ENCODE measurements around the gene C16orf78. TPM values are rescaled to one million over a fixed set of nuclear protein-coding genes. Genes with fewer than 3 reads are reported as not detected.

Gene C16orf78
- polyA plus RNA-seq, 4 donors: not detected

DNA sequence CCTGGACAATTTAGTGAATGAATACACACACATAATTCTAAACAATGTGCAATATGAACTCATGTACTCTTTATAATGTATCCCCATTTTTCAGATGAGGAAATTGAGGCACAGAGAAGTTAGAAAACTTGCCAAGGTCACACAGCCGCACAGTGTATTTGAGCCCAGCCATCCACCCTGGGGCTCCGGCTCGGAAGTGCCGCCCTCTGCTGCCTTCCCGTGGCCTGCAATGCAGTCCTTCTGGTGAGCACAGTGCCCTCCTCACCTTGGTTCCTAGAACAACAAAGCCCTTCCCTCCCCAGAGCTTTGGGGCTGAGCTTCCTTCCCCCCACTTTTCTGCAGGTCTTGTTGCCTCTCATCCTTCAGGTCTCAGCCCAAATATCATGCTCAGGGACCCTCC lies 63.7 kb downstream of the C16orf78 start:
- FAIRE-seq: no peak
- 66 to 79% (median 79%) methylated on average over 5 of the region's 5 CpGs for WGBS, 3 donors

DNA sequence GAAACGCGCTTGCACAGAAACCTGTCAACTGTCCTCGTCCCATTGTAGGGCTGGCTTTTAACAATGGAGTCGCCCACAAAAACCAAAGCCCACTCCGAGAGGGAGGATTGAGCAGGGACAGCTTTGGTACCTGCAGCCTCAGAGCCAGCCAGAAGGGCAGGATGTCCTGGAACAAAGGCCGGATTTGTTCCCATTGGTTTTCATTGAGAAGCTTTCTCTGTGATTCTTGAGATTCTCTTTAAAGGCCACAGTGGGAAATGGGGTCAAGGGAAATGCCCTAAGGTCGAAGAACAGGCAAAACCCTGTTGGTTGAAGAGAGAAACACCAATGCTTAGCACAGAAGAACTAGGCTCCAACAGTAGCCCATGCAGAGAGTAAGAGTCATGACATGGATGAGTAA lies 65.4 kb downstream of the C16orf78 start:
- H3K27ac ChIP-seq (ENCODE audit: low read depth in 1 of 3, low read length in 2 of 3): no peak overlapping the region
- H3K36me3 ChIP-seq (ENCODE audit: control insufficient read depth in 3 of 3, insufficient read depth in 2 of 3, low read depth in 1 of 3, low read length in 3 of 3): no peaks in the 10 kb centered on the region
- FAIRE-seq: no peak
- H3K4me3 ChIP-seq (ENCODE audit: low read depth in 1 of 3, low read length in 3 of 3): no peak overlapping the region
- H3K27me3 ChIP-seq (ENCODE audit: control insufficient read depth in 3 of 3, insufficient read depth in 3 of 3, low read length in 3 of 3): peaks cover 0 to 2% (median 2%) of the 10 kb centered on the region in 3 donors
- H3K9me3 ChIP-seq (ENCODE audit: control insufficient read depth in 2 of 2, insufficient read depth in 1 of 2, low read depth in 1 of 2, low read length in 1 of 2): no peaks in the 10 kb centered on the region
- H3K4me1 ChIP-seq (ENCODE audit: control insufficient read depth in 3 of 3, insufficient read depth in 2 of 3, low read depth in 1 of 3, low read length in 2 of 3): no peaks in the 10 kb centered on the region
- WGBS, 3 donors: 77 to 84% (median 82%) methylated on average over 7 of the region's 7 CpGs
- no peak for DNase-seq

More for the DNA sequence above, 63.7 kb downstream of the C16orf78 start:
- no peaks in the 10 kb centered on the region for H3K36me3 ChIP-seq (ENCODE audit: control insufficient read depth in 3 of 3, insufficient read depth in 2 of 3, low read depth in 1 of 3, low read length in 3 of 3)
- DNase-seq: no peak
- no peaks in the 10 kb centered on the region for H3K4me1 ChIP-seq (ENCODE audit: control insufficient read depth in 3 of 3, insufficient read depth in 2 of 3, low read depth in 1 of 3, low read length in 2 of 3)
- peaks cover 0 to 2% (median 0%) of the 10 kb centered on the region in 3 donors for H3K27me3 ChIP-seq (ENCODE audit: control insufficient read depth in 3 of 3, insufficient read depth in 3 of 3, low read length in 3 of 3)
- no peak overlapping the region for H3K4me3 ChIP-seq (ENCODE audit: low read depth in 1 of 3, low read length in 3 of 3)
- no peaks in the 10 kb centered on the region for H3K9me3 ChIP-seq (ENCODE audit: control insufficient read depth in 2 of 2, insufficient read depth in 1 of 2, low read depth in 1 of 2, low read length in 1 of 2)
- H3K27ac ChIP-seq (ENCODE audit: low read depth in 1 of 3, low read length in 2 of 3): no peak overlapping the region

DNA sequence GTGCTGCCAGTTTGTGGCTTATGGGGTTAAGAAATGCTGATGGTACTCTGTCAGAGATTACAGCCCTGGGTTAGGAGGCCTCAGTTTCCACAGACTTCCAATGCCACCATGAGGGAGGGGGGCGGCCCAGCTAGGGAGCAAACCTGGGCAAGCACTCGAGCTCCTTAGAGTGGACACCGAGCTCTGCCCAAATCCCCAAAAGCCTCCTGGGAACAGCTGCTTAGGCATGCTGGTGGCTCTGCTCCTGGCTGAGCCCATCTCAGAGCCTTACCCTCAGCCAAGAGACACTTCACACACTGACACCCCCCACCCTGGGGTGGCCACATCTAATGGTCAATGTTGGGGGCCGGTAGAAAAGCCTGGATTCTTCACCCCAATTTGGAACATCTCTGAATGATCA lies 66.1 kb downstream of the C16orf78 start:
- Histone ChIP-seq H3K4me1 (ENCODE audit: control insufficient read depth in 3 of 3, insufficient read depth in 2 of 3, low read depth in 1 of 3, low read length in 2 of 3) (no peaks in the 10 kb centered on the region), H3K36me3 (ENCODE audit: control insufficient read depth in 3 of 3, insufficient read depth in 2 of 3, low read depth in 1 of 3, low read length in 3 of 3) (no peaks in the 10 kb centered on the region), H3K4me3 (ENCODE audit: low read depth in 1 of 3, low read length in 3 of 3) (no peak overlapping the region), H3K9me3 (ENCODE audit: control insufficient read depth in 2 of 2, insufficient read depth in 1 of 2, low read depth in 1 of 2, low read length in 1 of 2) (no peaks in the 10 kb centered on the region), H3K27me3 (ENCODE audit: control insufficient read depth in 3 of 3, insufficient read depth in 3 of 3, low read length in 3 of 3) (peaks cover 0 to 2% (median 2%) of the 10 kb centered on the region in 3 donors), H3K27ac (ENCODE audit: low read depth in 1 of 3, low read length in 2 of 3) (no peak overlapping the region)
- no peak for DNase-seq
- WGBS, 3 donors: 85 to 91% (median 89%) methylated on average over 4 of the region's 4 CpGs
- FAIRE-seq: no peak

DNA sequence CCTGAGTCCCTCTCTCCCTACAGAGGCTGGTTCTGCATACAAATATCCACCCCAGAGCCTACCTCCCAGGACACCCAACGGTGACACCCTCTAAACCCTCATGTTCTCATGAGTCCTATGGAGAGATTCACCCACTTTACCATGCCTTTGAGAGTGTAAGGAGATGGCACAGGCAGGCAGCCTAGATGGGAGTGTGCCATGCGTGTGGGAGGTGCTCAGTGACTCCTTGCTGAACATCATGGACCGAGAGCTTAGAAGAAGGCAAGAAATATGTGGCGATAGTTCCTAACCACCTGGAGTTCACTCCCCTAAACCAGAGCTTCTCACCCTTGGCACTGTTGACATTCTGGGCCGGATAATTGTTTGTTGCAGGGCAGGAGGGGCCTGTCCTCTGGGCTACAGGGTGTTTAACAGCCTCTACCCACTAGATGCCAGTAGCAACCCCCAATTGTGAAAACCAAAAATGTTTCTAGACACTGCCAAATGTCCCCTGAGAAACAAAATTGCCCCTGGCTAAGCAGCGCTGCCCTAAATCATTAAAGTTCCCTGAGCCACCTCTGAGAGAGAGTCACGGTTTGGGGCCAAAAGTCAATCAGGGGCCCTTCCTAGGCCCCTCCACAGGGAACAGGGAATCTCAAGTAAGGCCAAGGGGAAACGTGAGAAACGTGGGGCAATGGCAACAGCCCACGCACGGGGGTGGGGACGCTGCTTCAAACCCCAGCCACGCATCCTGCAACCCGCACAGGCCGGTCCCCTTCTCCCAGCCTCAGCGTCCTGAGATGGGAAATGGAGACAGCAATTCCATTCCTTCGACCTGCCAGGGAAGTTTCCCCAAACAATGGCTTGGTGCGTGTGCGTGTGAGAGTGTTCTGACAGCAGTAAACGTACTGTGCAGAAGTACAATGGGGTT lies 66.8 kb downstream of the C16orf78 start:
- no peak for FAIRE-seq
- no peak overlapping the region for H3K4me3 ChIP-seq (ENCODE audit: low read depth in 1 of 3, low read length in 3 of 3)
- 70 to 75% (median 75%) methylated on average over 17 to 20 of the region's 20 CpGs for WGBS, 3 donors
- no peak overlapping the region for H3K27ac ChIP-seq (ENCODE audit: low read depth in 1 of 3, low read length in 2 of 3)
- no peaks in the 10 kb centered on the region for H3K36me3 ChIP-seq (ENCODE audit: control insufficient read depth in 3 of 3, insufficient read depth in 2 of 3, low read depth in 1 of 3, low read length in 3 of 3)
- H3K4me1 ChIP-seq (ENCODE audit: control insufficient read depth in 3 of 3, insufficient read depth in 2 of 3, low read depth in 1 of 3, low read length in 2 of 3): no peaks in the 10 kb centered on the region
- peaks cover 0 to 2% (median 2%) of the 10 kb centered on the region in 3 donors for H3K27me3 ChIP-seq (ENCODE audit: control insufficient read depth in 3 of 3, insufficient read depth in 3 of 3, low read length in 3 of 3)
- no peak for DNase-seq
- H3K9me3 ChIP-seq (ENCODE audit: control insufficient read depth in 2 of 2, insufficient read depth in 1 of 2, low read depth in 1 of 2, low read length in 1 of 2): no peaks in the 10 kb centered on the region

DNA sequence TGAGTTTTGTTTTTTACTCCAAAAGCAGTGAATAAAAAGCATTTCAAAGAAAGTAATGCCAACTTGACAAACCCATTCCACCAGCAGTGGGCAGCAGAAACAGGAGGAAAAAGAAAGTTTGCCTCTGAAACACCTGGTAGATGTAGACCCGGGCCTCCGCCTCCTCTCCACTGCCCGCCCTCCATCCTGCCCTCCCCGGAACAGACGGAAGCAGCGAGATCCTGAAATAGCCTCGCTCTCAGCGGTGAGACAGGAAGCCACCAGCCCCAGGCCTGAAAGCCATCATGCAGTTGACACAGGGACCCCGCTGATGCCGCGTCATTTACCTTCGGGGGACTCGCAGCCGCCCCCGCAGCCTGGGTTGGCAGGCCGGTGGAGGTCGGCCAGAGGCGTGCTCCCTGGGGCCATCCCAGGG lies 67.8 kb downstream of the C16orf78 start:
- Histone ChIP-seq H3K27ac (ENCODE audit: low read depth in 1 of 3, low read length in 2 of 3) (peak overlapping the region in 1 of 3 donors; percentile 69), H3K36me3 (ENCODE audit: control insufficient read depth in 3 of 3, insufficient read depth in 2 of 3, low read depth in 1 of 3, low read length in 3 of 3) (no peaks in the 10 kb centered on the region), H3K27me3 (ENCODE audit: control insufficient read depth in 3 of 3, insufficient read depth in 3 of 3, low read length in 3 of 3) (peaks cover 0 to 2% (median 2%) of the 10 kb centered on the region in 3 donors), H3K4me1 (ENCODE audit: control insufficient read depth in 3 of 3, insufficient read depth in 2 of 3, low read depth in 1 of 3, low read length in 2 of 3) (no peaks in the 10 kb centered on the region), H3K4me3 (ENCODE audit: low read depth in 1 of 3, low read length in 3 of 3) (no peak overlapping the region), H3K9me3 (ENCODE audit: control insufficient read depth in 2 of 2, insufficient read depth in 1 of 2, low read depth in 1 of 2, low read length in 1 of 2) (no peaks in the 10 kb centered on the region)
- DNase-seq: peak; percentile 44 to 54
- FAIRE-seq: no peak
- WGBS, 3 donors: 22 to 57% (median 51%) methylated on average over 18 of the region's 18 CpGs

DNA sequence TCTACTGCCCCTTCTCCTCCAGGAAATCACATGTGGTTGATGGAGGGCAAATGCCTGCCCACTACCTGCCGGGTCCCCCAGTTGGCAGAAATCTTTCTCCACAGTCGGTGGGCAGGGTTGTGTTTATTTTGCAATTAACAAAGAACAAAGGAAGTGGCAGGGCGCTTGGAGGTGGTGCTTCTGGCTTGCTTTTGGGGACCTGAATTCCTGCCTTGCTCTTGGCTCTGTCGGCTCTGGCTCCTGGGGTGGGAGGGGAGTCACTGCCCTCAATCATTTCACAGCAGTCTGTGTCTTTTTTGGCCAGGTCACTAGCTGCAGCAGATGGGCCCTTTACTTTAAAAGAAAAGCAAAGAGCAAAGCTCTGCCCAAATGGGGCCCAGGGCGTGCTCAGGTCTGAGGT lies 69.2 kb downstream of the C16orf78 start:
- no peaks in the 10 kb centered on the region for H3K4me1 ChIP-seq (ENCODE audit: control insufficient read depth in 3 of 3, insufficient read depth in 2 of 3, low read depth in 1 of 3, low read length in 2 of 3)
- H3K27ac ChIP-seq (ENCODE audit: low read depth in 1 of 3, low read length in 2 of 3): no peak overlapping the region
- no peaks in the 10 kb centered on the region for H3K9me3 ChIP-seq (ENCODE audit: control insufficient read depth in 2 of 2, insufficient read depth in 1 of 2, low read depth in 1 of 2, low read length in 1 of 2)
- DNase-seq (no peak), FAIRE-seq (no peak)
- H3K36me3 ChIP-seq (ENCODE audit: control insufficient read depth in 3 of 3, insufficient read depth in 2 of 3, low read depth in 1 of 3, low read length in 3 of 3): no peaks in the 10 kb centered on the region
- no peak overlapping the region for H3K4me3 ChIP-seq (ENCODE audit: low read depth in 1 of 3, low read length in 3 of 3)
- WGBS, 3 donors: 24 to 44% (median 43%) methylated on average over 5 of the region's 5 CpGs
- H3K27me3 ChIP-seq (ENCODE audit: control insufficient read depth in 3 of 3, insufficient read depth in 3 of 3, low read length in 3 of 3): peaks cover 0 to 2% (median 2%) of the 10 kb centered on the region in 3 donors

DNA sequence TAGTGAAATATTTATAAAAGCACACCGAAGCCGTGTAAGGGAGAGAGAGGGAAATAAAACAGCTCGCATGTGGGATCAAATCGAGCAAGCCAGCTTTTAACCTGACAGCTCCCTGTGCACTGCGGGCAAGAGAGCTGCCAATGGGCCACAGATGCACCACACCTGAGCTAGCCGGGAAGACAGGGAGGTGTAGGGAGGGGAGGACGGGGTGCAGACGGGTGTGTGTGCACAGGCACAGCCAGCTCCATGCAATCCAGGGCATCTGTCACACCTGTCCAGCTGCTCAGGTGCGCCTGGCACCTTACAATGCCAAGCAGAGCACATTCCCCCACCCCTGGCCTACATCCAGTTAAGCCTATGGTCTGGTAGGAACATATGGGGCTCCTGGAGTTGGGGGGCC lies 70.0 kb downstream of the C16orf78 start:
- 61 to 79% (median 78%) methylated on average over 9 of the region's 9 CpGs for WGBS, 3 donors
- FAIRE-seq: no peak

DNA sequence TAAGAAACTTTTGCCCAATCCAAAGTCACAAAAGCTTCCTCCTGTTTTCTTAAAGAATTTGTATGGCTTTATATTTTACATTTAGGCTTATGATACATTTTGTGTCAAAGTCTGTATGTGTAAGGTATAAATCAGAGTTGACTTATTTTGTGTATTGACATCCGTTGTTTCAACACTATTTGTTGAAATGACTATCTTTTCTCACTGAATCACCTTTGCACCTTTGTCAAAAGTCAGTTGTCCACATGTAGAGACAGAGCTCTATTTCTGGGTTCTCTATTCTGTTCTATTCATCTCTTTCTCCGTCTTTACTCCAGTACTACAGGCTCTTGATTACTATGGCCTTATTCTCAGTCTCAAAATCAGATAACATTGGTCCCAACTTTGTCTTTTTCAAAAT lies 73.2 kb downstream of the C16orf78 start:
- Histone ChIP-seq H3K4me3 (ENCODE audit: low read depth in 1 of 3, low read length in 3 of 3) (no peak overlapping the region), H3K4me1 (ENCODE audit: control insufficient read depth in 3 of 3, insufficient read depth in 2 of 3, low read depth in 1 of 3, low read length in 2 of 3) (no peaks in the 10 kb centered on the region), H3K27ac (ENCODE audit: low read depth in 1 of 3, low read length in 2 of 3) (no peak overlapping the region), H3K9me3 (ENCODE audit: control insufficient read depth in 2 of 2, insufficient read depth in 1 of 2, low read depth in 1 of 2, low read length in 1 of 2) (no peaks in the 10 kb centered on the region), H3K36me3 (ENCODE audit: control insufficient read depth in 3 of 3, insufficient read depth in 2 of 3, low read depth in 1 of 3, low read length in 3 of 3) (no peaks in the 10 kb centered on the region), H3K27me3 (ENCODE audit: control insufficient read depth in 3 of 3, insufficient read depth in 3 of 3, low read length in 3 of 3) (peaks cover 0 to 2% (median 2%) of the 10 kb centered on the region in 3 donors)
- DNase-seq: no peak
- FAIRE-seq: no peak
- WGBS, 3 donors: 53 to 79% (median 73%) methylated on average over 2 of the region's 2 CpGs

More for the DNA sequence above, 70.0 kb downstream of the C16orf78 start:
- no peaks in the 10 kb centered on the region for H3K36me3 ChIP-seq (ENCODE audit: control insufficient read depth in 3 of 3, insufficient read depth in 2 of 3, low read depth in 1 of 3, low read length in 3 of 3)
- H3K27me3 ChIP-seq (ENCODE audit: control insufficient read depth in 3 of 3, insufficient read depth in 3 of 3, low read length in 3 of 3): peaks cover 0 to 2% (median 2%) of the 10 kb centered on the region in 3 donors
- H3K27ac ChIP-seq (ENCODE audit: low read depth in 1 of 3, low read length in 2 of 3): no peak overlapping the region
- no peaks in the 10 kb centered on the region for H3K4me1 ChIP-seq (ENCODE audit: control insufficient read depth in 3 of 3, insufficient read depth in 2 of 3, low read depth in 1 of 3, low read length in 2 of 3)
- H3K4me3 ChIP-seq (ENCODE audit: low read depth in 1 of 3, low read length in 3 of 3): no peak overlapping the region
- DNase-seq: no peak
- no peaks in the 10 kb centered on the region for H3K9me3 ChIP-seq (ENCODE audit: control insufficient read depth in 2 of 2, insufficient read depth in 1 of 2, low read depth in 1 of 2, low read length in 1 of 2)
